ENCODE results near the gene LMBRD1. TPM values are rescaled to one million over a fixed set of nuclear protein-coding genes. Genes with fewer than 3 reads are reported as not detected.

Gene LMBRD1
- total RNA-seq, result 83.9 TPM

DNA sequence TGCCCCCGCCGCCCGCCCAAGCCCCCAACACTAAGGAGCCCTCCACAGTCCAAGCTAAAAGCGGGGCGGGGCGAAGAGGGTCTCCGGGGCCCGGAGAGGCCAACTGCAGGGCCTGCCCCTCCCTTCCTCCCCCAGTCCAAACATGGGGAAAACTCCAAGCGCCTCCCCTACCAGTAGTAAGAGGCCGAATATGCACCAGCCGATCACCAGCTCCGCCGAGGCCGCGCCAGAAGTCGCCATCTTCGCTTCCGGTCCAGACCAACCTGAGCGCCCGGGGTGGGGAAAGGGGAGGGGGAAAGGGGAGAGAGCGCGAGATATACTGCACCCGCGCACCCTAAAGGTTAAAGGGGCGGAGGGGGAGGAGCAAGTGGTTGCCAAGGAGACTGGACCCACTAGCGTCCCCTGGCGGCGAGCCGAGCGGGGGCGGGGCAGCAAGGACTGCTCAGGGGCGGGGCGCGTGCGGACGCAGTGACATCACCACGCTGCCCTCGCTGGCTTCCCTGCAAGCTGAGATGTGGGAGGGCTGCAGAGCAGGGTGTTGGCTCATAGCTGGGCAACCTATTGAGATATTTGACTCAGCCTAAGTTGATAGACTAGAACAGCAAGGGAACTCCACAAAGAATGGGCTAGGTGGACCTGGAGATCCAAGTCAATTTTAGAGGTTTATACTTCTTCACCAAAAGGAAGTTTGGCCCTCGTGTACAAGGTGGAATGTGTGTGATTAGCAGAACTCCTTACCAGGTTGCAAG is at the start of gene LMBRD1:
TSS of gene LMBRD1 (minus strand) at position 369 of the 749 bp plus-strand sequence. CDS start at position 240, 129 bp downstream.

Other genes starting within 250 kb of the LMBRD1 start
- gene COL19A1, start 69.5 kb upstream of the LMBRD1 start, total RNA-seq, result 2.3 TPM